Upper lobe of left lung (tissue), 4 donors: ENCODE measurements around the gene FOXO3.

ENCODE experiments used
- POLR2A ChIP-seq, 4 donors: fragments of 450-650 bp; IDR thresholded peaks; one replicate each; pipeline ENCODE4 v1.5.1; 2016 to 2017; ENCODE audit warnings: antibody characterized with exemption in 4 of 4, mild to moderate bottlenecking in 2 of 4
- POLR2AphosphoS5 ChIP-seq, 2 donors: sonication (generic); formaldehyde crosslinking; IDR thresholded peaks; one replicate each; pipeline ENCODE4 v1.5.1; 2017; ENCODE audit warnings: antibody characterized with exemption in 2 of 2
- TF ChIP-seq, protein P1 (sequence below), 6 experiments: fragments of 450-650 bp in 4 of 6; fragments of 200-600 bp in 2 of 6; sonication (generic) in 2 of 6; IDR thresholded peaks; one replicate each; pipeline ENCODE4 v1.5.1; 2016 to 2019; ENCODE audit warnings: antibody characterized with exemption in 6 of 6

DNA sequence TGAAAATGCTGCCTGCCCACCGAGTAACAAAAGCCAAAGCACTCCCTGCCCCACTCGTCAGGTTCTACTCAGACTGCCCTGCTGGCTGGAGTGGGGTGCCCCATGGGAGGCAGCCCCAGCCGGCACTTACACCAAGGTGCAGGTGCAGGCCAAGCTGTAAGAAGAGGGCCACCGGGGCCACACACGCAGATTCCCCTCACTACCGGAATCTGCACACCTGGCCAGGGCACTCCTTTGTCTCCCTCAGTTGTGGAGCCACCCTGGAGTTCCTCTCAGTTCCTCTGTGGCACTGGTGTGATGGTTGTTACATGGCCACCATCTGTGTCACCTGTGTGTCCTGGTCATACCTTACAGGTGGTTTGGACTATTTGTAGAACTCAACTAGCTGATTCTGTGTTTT is 112.4 kb downstream of the FOXO3 start:
- TF ChIP-seq, protein P1, sequence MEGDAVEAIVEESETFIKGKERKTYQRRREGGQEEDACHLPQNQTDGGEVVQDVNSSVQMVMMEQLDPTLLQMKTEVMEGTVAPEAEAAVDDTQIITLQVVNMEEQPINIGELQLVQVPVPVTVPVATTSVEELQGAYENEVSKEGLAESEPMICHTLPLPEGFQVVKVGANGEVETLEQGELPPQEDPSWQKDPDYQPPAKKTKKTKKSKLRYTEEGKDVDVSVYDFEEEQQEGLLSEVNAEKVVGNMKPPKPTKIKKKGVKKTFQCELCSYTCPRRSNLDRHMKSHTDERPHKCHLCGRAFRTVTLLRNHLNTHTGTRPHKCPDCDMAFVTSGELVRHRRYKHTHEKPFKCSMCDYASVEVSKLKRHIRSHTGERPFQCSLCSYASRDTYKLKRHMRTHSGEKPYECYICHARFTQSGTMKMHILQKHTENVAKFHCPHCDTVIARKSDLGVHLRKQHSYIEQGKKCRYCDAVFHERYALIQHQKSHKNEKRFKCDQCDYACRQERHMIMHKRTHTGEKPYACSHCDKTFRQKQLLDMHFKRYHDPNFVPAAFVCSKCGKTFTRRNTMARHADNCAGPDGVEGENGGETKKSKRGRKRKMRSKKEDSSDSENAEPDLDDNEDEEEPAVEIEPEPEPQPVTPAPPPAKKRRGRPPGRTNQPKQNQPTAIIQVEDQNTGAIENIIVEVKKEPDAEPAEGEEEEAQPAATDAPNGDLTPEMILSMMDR (IDR thresholded peaks at IDR 0.05), result no peak
- no peak for TF ChIP-seq POLR2AphosphoS5 (IDR thresholded peaks at IDR 0.05)
- no peak for TF ChIP-seq POLR2A (IDR thresholded peaks at IDR 0.05)
